PFSK-1 (cell line): ENCODE data around the gene FYCO1.

Source experiments
- FOXP2 ChIP-seq: optimal IDR thresholded peaks from 2 replicates; pipeline ENCODE3; 2011; ENCODE audit warnings: borderline replicate concordance, control low read depth, inconsistent platforms; ENCODE audit not compliant: insufficient read depth; ENCODE audit errors: extremely low read length, extremely low read depth
- POLR2AphosphoS5 ChIP-seq: IDR thresholded peaks from 2 replicates; pipeline ENCODE4 v1.6.1; 2012; ENCODE audit warnings: low read depth, mild to moderate bottlenecking, control low read depth, low read length, moderate library complexity
- REST ChIP-seq, 2 experiments: IDR thresholded peaks; 2 replicates each; pipeline versions ENCODE4 v1.6.1 to v1.8.0; 2011 to 2012; ENCODE audit warnings: low read depth in 2 of 2, low read length in 2 of 2, control low read depth in 1 of 2, inconsistent platforms in 1 of 2, mild to moderate bottlenecking in 1 of 2, moderate library complexity in 1 of 2; ENCODE audit not compliant: insufficient read depth in 1 of 2
- SIN3A ChIP-seq: IDR thresholded peaks from 2 replicates; pipeline ENCODE4 v1.6.1; 2012; ENCODE audit warnings: mild to moderate bottlenecking, low read length, moderate library complexity, borderline replicate concordance; ENCODE audit not compliant: insufficient read depth
- TAF1 ChIP-seq: IDR thresholded peaks from 2 replicates; pipeline ENCODE4 v1.6.1; 2012; ENCODE audit warnings: low read length, control low read depth, borderline replicate concordance; ENCODE audit not compliant: insufficient read depth

The FYCO1 gene

GRCh38 chr3:45980229-45980813, 15.3 kb downstream of the FYCO1 start:
- TF ChIP-seq TAF1 (no peak), SIN3A (no peak), POLR2AphosphoS5 (no peak), REST (IDR thresholded peaks at IDR 0.05; ENCODE audit: insufficient read depth in 1 of 2, low read depth in 2 of 2, low read length in 2 of 2) (no peak), FOXP2 (no peak)

- TF ChIP-seq TAF1 (no peak), FOXP2 (no peak), POLR2AphosphoS5 (no peak), SIN3A (no peak), REST (IDR thresholded peaks at IDR 0.05; ENCODE audit: insufficient read depth in 1 of 2, low read depth in 2 of 2, low read length in 2 of 2) (no peak)
Observed at GRCh38 chr3:45979378-45979777, 16.2 kb downstream of the FYCO1 start.

GRCh38 chr3:45978006-45978761, 17.4 kb downstream of the FYCO1 start:
- TF ChIP-seq REST (IDR thresholded peaks at IDR 0.05; ENCODE audit: insufficient read depth in 1 of 2, low read depth in 2 of 2, low read length in 2 of 2) = no peak
- no peak for TF ChIP-seq SIN3A
- TF ChIP-seq TAF1 = no peak
- no peak for TF ChIP-seq FOXP2
- TF ChIP-seq POLR2AphosphoS5 = no peak

GRCh38 chr3:45976191-45977091, 19.2 kb downstream of the FYCO1 start:
- no peak for TF ChIP-seq SIN3A
- no peak for TF ChIP-seq TAF1
- no peak for TF ChIP-seq REST (IDR thresholded peaks at IDR 0.05; ENCODE audit: insufficient read depth in 1 of 2, low read depth in 2 of 2, low read length in 2 of 2)
- TF ChIP-seq FOXP2 = no peak
- no peak for TF ChIP-seq POLR2AphosphoS5
